Right lobe of liver (tissue), 6 donors: Measurements from ENCODE around the gene HEPHL1. TPM values are rescaled to one million over a fixed set of nuclear protein-coding genes. Genes with fewer than 3 reads are reported as not detected.

ENCODE experiments used
- ATAC-seq, 4 donors: fragments of 200-7000 bp; cut with Tn5 transposase; one replicate each; pipeline ENCODE4 v1.9.1; 2020; ENCODE audit warnings: mild to moderate bottlenecking in 4 of 4, moderate library complexity in 4 of 4
- DNase-seq, 3 donors: peaks; one replicate each; pipeline ENCODE4 v3.0.0-alpha.2; 2020
- H3K27ac ChIP-seq, 3 donors: fragments of 200-600 bp; one replicate each; pipeline ENCODE4 v1.8.0; 2022
- H3K27me3 ChIP-seq, 2 donors: fragments of 200-600 bp; one replicate each; pipeline ENCODE4 v1.8.0; 2022
- H3K36me3 ChIP-seq, 4 donors: fragments of 200-600 bp; sonication (generic) in 1 of 4; one replicate each; pipeline versions ENCODE4 v1.5.1 to v1.8.0; 2017 to 2022; ENCODE audit warnings: control low read depth in 1 of 4
- H3K4me1 ChIP-seq, 4 donors: fragments of 200-600 bp; sonication (generic) in 1 of 4; one replicate each; pipeline versions ENCODE4 v1.5.1 to v1.8.0; 2017 to 2022; ENCODE audit warnings: control low read depth in 1 of 4
- H3K4me3 ChIP-seq, 3 donors: fragments of 200-600 bp; one replicate each; pipeline ENCODE4 v1.8.0; 2022
- H3K9me3 ChIP-seq, 4 donors: fragments of 200-600 bp; sonication (generic) in 1 of 4; one replicate each; pipeline versions ENCODE4 v1.5.1 to v1.8.0; 2017 to 2022; ENCODE audit warnings: control low read depth in 1 of 4
- CTCF ChIP-seq, 4 donors: fragments of 200-600 bp in 3 of 4; fragments of 450-650 bp in 1 of 4; IDR thresholded peaks; one replicate each; pipeline versions ENCODE4 v1.5.1 to v1.8.0; 2016 to 2022; ENCODE audit warnings: antibody characterized with exemption in 4 of 4, mild to moderate bottlenecking in 2 of 4
- POLR2A ChIP-seq: fragments of 450-650 bp; IDR thresholded peaks from one replicate; pipeline ENCODE4 v1.6.1; 2017; ENCODE audit warnings: antibody characterized with exemption, mild to moderate bottlenecking
- WGBS: methylation state at CpG from one replicate; pipeline ENCODE4 v1.1.6; 2018; ENCODE audit warnings: low coverage, low lambda C conversion rate; ENCODE audit not compliant: insufficient coverage; ENCODE audit errors: missing lambda C conversion rate; 5-methylcytosine and 5-hydroxymethylcytosine counted together
- intact Hi-C, 2 donors: fragments of 100-400 bp; cut with DNase I; formaldehyde crosslinking; loops; one replicate each; pipeline versions ENCODE4 v1.11.2 to v1.14.1; 2022
- total RNA-seq, 6 experiments: library from RNA; depleted of rRNA in 2 of 6; stranded (reverse); fragments of >200 nt in 2 of 6; fragmentation: NEBNext Ultra II Directional in 3 of 6; extraction: Animal tissue kit (Norgen Biotek cat#: 25700) in 3 of 6; gene quantifications; one replicate each; pipeline versions ENCODE4 v1.1.0 to v1.2.4, GENCODE V29; 2016 to 2023
- donor health status: DM: no; HTN: yes; CAD: no.
- donor health status: DM: no; HTN: no; CAD: no.
- donor health status: DM: no; HTN: no; CAD: no.
- donor health status: DM: no; HTN: yes; CAD: no.
- donor health status: DM: no; HTN: yes; CAD: no.

The HEPHL1 gene
- total RNA-seq, 6 experiments from 2014 or later, result not detected

GRCh38 chr11:94046796-94047195 is 25.6 kb downstream of the HEPHL1 start:
- WGBS, result 24% methylated on average over 1 of the region's 1 CpG
- DNase-seq, result no peak

GRCh38 chr11:94048032-94048709 is 27.0 kb downstream of the HEPHL1 start:
- Histone ChIP-seq H3K27me3 (no peaks in the 10 kb centered on the region), H3K27ac (no peak overlapping the region), H3K9me3 (no peaks in the 10 kb centered on the region), H3K4me1 (no peaks in the 10 kb centered on the region), H3K4me3 (no peak overlapping the region), H3K36me3 (no peaks in the 10 kb centered on the region)
- intact Hi-C loops, result no loop called here
- ATAC-seq, result no peak
- DNase-seq, result no peak
- WGBS, result 70% methylated on average over 1 of the region's 2 CpGs
- no peak for TF ChIP-seq CTCF (IDR thresholded peaks at IDR 0.05)
- TF ChIP-seq POLR2A, result no peak

More at GRCh38 chr11:94046796-94047195, 25.6 kb downstream of the HEPHL1 start:
- Histone ChIP-seq H3K4me1 (no peaks in the 10 kb centered on the region), H3K27me3 (no peaks in the 10 kb centered on the region), H3K27ac (no peak overlapping the region), H3K36me3 (no peaks in the 10 kb centered on the region), H3K9me3 (no peaks in the 10 kb centered on the region), H3K4me3 (no peak overlapping the region)
- intact Hi-C loops, result no loop called here
- no peak for TF ChIP-seq POLR2A
- TF ChIP-seq CTCF (IDR thresholded peaks at IDR 0.05), result no peak
- ATAC-seq, result no peak

GRCh38 chr11:94049351-94049750 is 28.2 kb downstream of the HEPHL1 start:
- DNase-seq (no peak), ATAC-seq (no peak)
- H3K27me3 ChIP-seq, result no peaks in the 10 kb centered on the region
- H3K9me3 ChIP-seq, result no peaks in the 10 kb centered on the region
- no peak overlapping the region for H3K27ac ChIP-seq
- 60% methylated on average over 1 of the region's 1 CpG for WGBS
- H3K36me3 ChIP-seq, result no peaks in the 10 kb centered on the region
- H3K4me3 ChIP-seq, result no peak overlapping the region
- H3K4me1 ChIP-seq, result no peaks in the 10 kb centered on the region
- no peak for TF ChIP-seq CTCF (IDR thresholded peaks at IDR 0.05)
- intact Hi-C loops, result no loop called here

DNA sequence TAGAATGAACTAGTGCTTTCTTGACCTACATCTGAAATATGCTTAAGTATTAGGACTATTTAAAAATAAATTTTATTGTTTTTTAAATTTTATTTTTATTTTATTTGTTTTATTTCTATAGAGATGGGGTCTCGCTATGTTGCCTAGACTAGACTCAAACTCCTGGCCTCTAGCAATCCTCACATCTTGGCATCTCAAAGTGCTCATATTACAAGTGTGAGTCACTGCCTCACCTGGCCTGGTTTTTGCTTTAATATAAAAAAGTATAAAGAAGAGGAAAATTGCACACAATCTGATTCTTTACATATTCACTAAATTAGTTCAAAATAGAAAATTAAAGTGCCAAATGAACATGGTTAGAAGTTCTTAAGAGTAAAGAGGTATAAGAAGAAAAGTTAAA is 37.5 kb downstream of the HEPHL1 start:
- TF ChIP-seq POLR2A (no peak), CTCF (IDR thresholded peaks at IDR 0.05) (no peak)
- Histone ChIP-seq H3K9me3 (no peaks in the 10 kb centered on the region), H3K4me3 (no peak overlapping the region), H3K4me1 (no peaks in the 10 kb centered on the region), H3K27ac (no peak overlapping the region), H3K27me3 (no peaks in the 10 kb centered on the region), H3K36me3 (no peaks in the 10 kb centered on the region)
- intact Hi-C loops, result no loop called here
- WGBS, result 74% methylated on average over 1 of the region's 1 CpG
- DNase-seq (no peak), ATAC-seq (no peak)

- H3K36me3 ChIP-seq, result no peaks in the 10 kb centered on the region
- no peak for TF ChIP-seq CTCF (IDR thresholded peaks at IDR 0.05)
- TF ChIP-seq POLR2A, result no peak
- H3K9me3 ChIP-seq, result no peaks in the 10 kb centered on the region
- intact Hi-C loops, result no loop called here
- ATAC-seq, result no peak
- H3K27ac ChIP-seq, result no peak overlapping the region
- H3K27me3 ChIP-seq, result no peaks in the 10 kb centered on the region
- H3K4me1 ChIP-seq, result no peaks in the 10 kb centered on the region
- DNase-seq, result no peak
- H3K4me3 ChIP-seq, result no peak overlapping the region
Observed at GRCh38 chr11:94059065-94059464, 37.9 kb downstream of the HEPHL1 start.
